SU-DHL-6 (cell line): ENCODE data around the gene TATDN2.

Experiments used
- CTCF ChIP-seq: fragments of 200-600 bp; sonication (generic); IDR thresholded peaks from one replicate; pipeline ENCODE4 v1.5.1; 2017; ENCODE audit warnings: antibody characterized with exemption, mild to moderate bottlenecking, low read length, moderate library complexity; ENCODE audit not compliant: insufficient read depth, poor library complexity, severe bottlenecking
- EZH2phosphoT487 ChIP-seq: fragments of 200-600 bp; sonication (generic), shearing (Covaris generic); conservative IDR thresholded peaks from 2 replicates; pipeline ENCODE4 v1.6.1; 2018; ENCODE audit warnings: mild to moderate bottlenecking, antibody characterized with exemption, low read length, moderate library complexity, mixed read lengths

DNA sequence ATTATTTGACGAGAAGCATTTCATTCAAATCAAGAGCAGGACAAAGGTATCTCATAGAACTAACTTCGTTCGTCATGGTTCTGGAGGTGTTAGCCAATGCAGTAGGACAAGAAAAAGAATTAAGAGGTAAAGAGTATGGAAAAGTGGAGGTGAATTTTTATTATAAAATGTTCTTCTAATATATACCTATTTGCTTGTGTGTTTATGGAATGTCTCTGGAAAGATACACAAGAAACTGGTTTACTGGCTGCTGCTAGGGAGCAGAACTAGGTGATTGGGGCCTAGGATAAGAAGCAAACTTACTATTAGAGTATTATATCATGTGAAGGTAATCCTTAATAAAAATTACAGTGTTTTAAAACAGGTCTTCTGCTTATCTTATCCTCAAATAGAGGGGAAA is 30.9 kb upstream of the TATDN2 start:
- no peak for TF ChIP-seq CTCF
- TF ChIP-seq EZH2phosphoT487: no peak
